CD14-positive monocyte (primary cell): ENCODE data around the gene C19orf38. TPM values are rescaled to one million over a fixed set of nuclear protein-coding genes. Genes with fewer than 3 reads are reported as not detected.

Experiments
- DNase-seq, 3 donors: peaks; one replicate each; pipeline ENCODE4 v3.0.0-alpha.2; 2011 to 2022
- H2AFZ ChIP-seq: 2 replicates; pipeline ENCODE4 v1.6.0; 2012; ENCODE audit warnings: mild to moderate bottlenecking, low read depth, low read length, inconsistent platforms; ENCODE audit not compliant: insufficient read depth, poor library complexity, severe bottlenecking
- H3K27ac ChIP-seq, 2 donors: 1 replicate in 1 of 2; 2 replicates in 1 of 2; pipeline ENCODE4 v1.5.1; 2012 to 2013; ENCODE audit warnings: low read length in 2 of 2, control low read depth in 1 of 2, inconsistent platforms in 1 of 2, low read depth in 1 of 2, mild to moderate bottlenecking in 1 of 2
- H3K27me3 ChIP-seq, 2 donors: one replicate each; pipeline versions ENCODE4 v1.6.0 to v1.6.1; 2011 to 2013; ENCODE audit warnings: low read length in 2 of 2; ENCODE audit not compliant: control insufficient read depth in 2 of 2, insufficient read depth in 2 of 2
- H3K36me3 ChIP-seq, 2 donors: replicated peaks in 1 of 2; 1 replicate in 1 of 2; 2 replicates in 1 of 2; pipeline versions ENCODE4 v1.5.1 to v1.6.1; 2012 to 2013; ENCODE audit warnings: low read length in 2 of 2, control low read depth in 1 of 2, inconsistent platforms in 1 of 2, mild to moderate bottlenecking in 1 of 2; ENCODE audit not compliant: insufficient read depth in 2 of 2, control insufficient read depth in 1 of 2
- H3K4me1 ChIP-seq, 2 donors: 1 replicate in 1 of 2; 2 replicates in 1 of 2; pipeline versions ENCODE4 v1.5.1 to v1.6.1; 2012 to 2013; ENCODE audit warnings: low read length in 2 of 2, control low read depth in 1 of 2, inconsistent platforms in 1 of 2, mild to moderate bottlenecking in 1 of 2, moderate library complexity in 1 of 2; ENCODE audit not compliant: insufficient read depth in 2 of 2, control insufficient read depth in 1 of 2
- H3K4me2 ChIP-seq: replicated peaks from 2 replicates; pipeline ENCODE3; 2012; ENCODE audit warnings: low read length, moderate library complexity, mild to moderate bottlenecking; ENCODE audit not compliant: poor library complexity, severe bottlenecking; ENCODE audit errors: extremely low read depth
- H3K4me3 ChIP-seq, 3 experiments: fragments of 200-600 bp in 1 of 3; sonication (generic) in 1 of 3; replicated peaks in 1 of 3; 1 replicate in 2 of 3; 2 replicates in 1 of 3; pipeline ENCODE4 v1.5.1; 2011 to 2013; ENCODE audit warnings: low read length in 3 of 3, mild to moderate bottlenecking in 3 of 3, control low read depth in 2 of 3, low read depth in 2 of 3, inconsistent platforms in 1 of 3, moderate library complexity in 1 of 3
- H3K79me2 ChIP-seq: 2 replicates; pipeline ENCODE4 v1.6.0; 2012; ENCODE audit warnings: mild to moderate bottlenecking, control low read depth, inconsistent platforms, low read length, moderate library complexity; ENCODE audit not compliant: insufficient read depth
- H3K9ac ChIP-seq: 2 replicates; pipeline ENCODE4 v1.6.0; 2017; ENCODE audit warnings: low read length, mild to moderate bottlenecking; ENCODE audit not compliant: insufficient read depth, poor library complexity, severe bottlenecking
- H3K9me3 ChIP-seq, 2 donors: replicated peaks in 1 of 2; 1 replicate in 1 of 2; 2 replicates in 1 of 2; pipeline versions ENCODE4 v1.5.1 to v1.6.1; 2012 to 2013; ENCODE audit warnings: low read length in 2 of 2, control low read depth in 1 of 2; ENCODE audit not compliant: control insufficient read depth in 1 of 2, insufficient read depth in 1 of 2
- H4K20me1 ChIP-seq: 2 replicates; pipeline ENCODE4 v1.6.0; 2012; ENCODE audit warnings: mild to moderate bottlenecking, low read length, control low read depth, moderate library complexity; ENCODE audit not compliant: insufficient read depth
- H3K27ac Mint-ChIP-seq, 7 donors: one replicate each; pipeline ENCODE4 v1.8.0; 2020; ENCODE audit warnings: mild to moderate bottlenecking in 7 of 7, mixed read lengths in 7 of 7, moderate library complexity in 6 of 7, inconsistent platforms in 2 of 7
- H3K27me3 Mint-ChIP-seq, 3 donors: one replicate each; pipeline ENCODE4 v1.8.0; 2021 to 2022; ENCODE audit warnings: low read depth in 3 of 3, mild to moderate bottlenecking in 3 of 3, mixed read lengths in 3 of 3, moderate library complexity in 3 of 3, inconsistent platforms in 1 of 3
- H3K36me3 Mint-ChIP-seq, 2 donors: one replicate each; pipeline ENCODE4 v1.8.0; 2020; ENCODE audit warnings: mixed read lengths in 2 of 2, inconsistent platforms in 1 of 2, mild to moderate bottlenecking in 1 of 2
- H3K4me1 Mint-ChIP-seq: one replicate; pipeline ENCODE4 v1.8.0; 2020; ENCODE audit warnings: mild to moderate bottlenecking, mixed read lengths
- H3K4me3 Mint-ChIP-seq, 2 donors: one replicate each; pipeline ENCODE4 v1.8.0; 2020; ENCODE audit warnings: mild to moderate bottlenecking in 2 of 2, mixed read lengths in 2 of 2, moderate library complexity in 1 of 2
- H3K9me3 Mint-ChIP-seq, 7 donors: one replicate each; pipeline ENCODE4 v1.8.0; 2020 to 2022; ENCODE audit warnings: mixed read lengths in 7 of 7, mild to moderate bottlenecking in 6 of 7, moderate library complexity in 6 of 7, inconsistent platforms in 2 of 7
- WGBS: methylation state at CpG from one replicate; pipeline ENCODE4 v1.1.5; 2013; ENCODE audit warnings: missing lambda C conversion rate; ENCODE audit not compliant: insufficient coverage; 5-methylcytosine and 5-hydroxymethylcytosine counted together
- intact Hi-C, 2 donors: fragments of 100-400 bp; cut with micrococcal nuclease; formaldehyde crosslinking; loops; one replicate each; pipeline versions ENCODE4 v1.15.0 to v1.15.1; 2023
- polyA plus RNA-seq, 3 donors: library from polyadenylated mRNA; depleted of rRNA in 1 of 3; unstranded in 2 of 3; stranded (reverse) in 1 of 3; fragments of 300-500 nt in 2 of 3; fragments of >200 nt in 1 of 3; fragmentation: Illumina TruSeq in 2 of 3; gene quantifications; 1 replicate in 2 of 3; 2 replicates in 1 of 3; pipeline ENCODE4 v1.2.3, GENCODE V29; 2012 to 2021
- TF ChIP-seq, protein P1 (sequence below): fragments of 200-600 bp; IDR thresholded peaks from one replicate; pipeline ENCODE4 v1.8.0; 2022; ENCODE audit warnings: antibody characterized with exemption, mild to moderate bottlenecking

The C19orf38 gene
- polyA plus RNA-seq, 3 donors, result 134 to 174 (median 149) TPM

DNA sequence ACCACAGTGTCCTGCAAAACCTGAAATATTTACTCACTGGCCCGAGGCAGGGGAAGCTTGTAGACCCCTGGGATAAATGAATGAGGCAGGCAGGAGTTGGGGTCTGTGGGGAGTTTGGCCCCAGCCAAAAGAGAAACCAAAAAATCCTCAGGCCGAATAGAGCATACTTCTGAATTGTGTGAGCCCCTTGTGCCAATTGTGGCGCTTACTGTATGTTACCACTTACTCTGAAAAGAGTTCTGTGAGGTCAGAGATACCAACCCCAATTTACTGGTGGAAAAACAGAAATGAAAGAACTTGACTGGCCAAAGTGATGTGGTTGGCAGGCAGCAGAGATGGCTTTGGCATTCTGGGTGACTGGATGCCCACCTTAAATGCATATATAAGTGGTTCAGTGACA is 30.0 kb downstream of the C19orf38 start:
- H3K36me3 Mint-ChIP-seq, result peaks cover 11 to 15% of the 10 kb centered on the region in 2 donors
- TF ChIP-seq, protein P1, sequence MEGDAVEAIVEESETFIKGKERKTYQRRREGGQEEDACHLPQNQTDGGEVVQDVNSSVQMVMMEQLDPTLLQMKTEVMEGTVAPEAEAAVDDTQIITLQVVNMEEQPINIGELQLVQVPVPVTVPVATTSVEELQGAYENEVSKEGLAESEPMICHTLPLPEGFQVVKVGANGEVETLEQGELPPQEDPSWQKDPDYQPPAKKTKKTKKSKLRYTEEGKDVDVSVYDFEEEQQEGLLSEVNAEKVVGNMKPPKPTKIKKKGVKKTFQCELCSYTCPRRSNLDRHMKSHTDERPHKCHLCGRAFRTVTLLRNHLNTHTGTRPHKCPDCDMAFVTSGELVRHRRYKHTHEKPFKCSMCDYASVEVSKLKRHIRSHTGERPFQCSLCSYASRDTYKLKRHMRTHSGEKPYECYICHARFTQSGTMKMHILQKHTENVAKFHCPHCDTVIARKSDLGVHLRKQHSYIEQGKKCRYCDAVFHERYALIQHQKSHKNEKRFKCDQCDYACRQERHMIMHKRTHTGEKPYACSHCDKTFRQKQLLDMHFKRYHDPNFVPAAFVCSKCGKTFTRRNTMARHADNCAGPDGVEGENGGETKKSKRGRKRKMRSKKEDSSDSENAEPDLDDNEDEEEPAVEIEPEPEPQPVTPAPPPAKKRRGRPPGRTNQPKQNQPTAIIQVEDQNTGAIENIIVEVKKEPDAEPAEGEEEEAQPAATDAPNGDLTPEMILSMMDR, result no peak
- Histone ChIP-seq H4K20me1 (peaks cover 56% of the 10 kb centered on the region), H3K36me3 (no peaks in the 10 kb centered on the region), H3K4me3 (no peak overlapping the region), H3K79me2 (peaks cover 64% of the 10 kb centered on the region), H3K9ac (no peak overlapping the region), H3K4me1 (peaks cover 14 to 19% of the 10 kb centered on the region in 2 donors), H3K9me3 (no peaks in the 10 kb centered on the region), H3K27ac (no peak overlapping the region), H3K27me3 (no peaks in the 10 kb centered on the region), H3K4me2 (no peak overlapping the region), H2AFZ (no peak overlapping the region)
- no peak for DNase-seq
- H3K27ac Mint-ChIP-seq, result peak overlapping the region in 1 of 7 donors; percentile 50
- H3K4me3 Mint-ChIP-seq, result no peak overlapping the region
- WGBS, result no CpG with 5 or more reads among the region's 3 CpGs
- H3K9me3 Mint-ChIP-seq, result no peaks in the 10 kb centered on the region
- peaks cover 30% of the 10 kb centered on the region for H3K4me1 Mint-ChIP-seq
- intact Hi-C loops, result loop anchor here in 1 of 2 donors (10.0 kb wide), 1 partner anchor 47 kb away; the partner anchor contains the start of genes TIMM29 and YIPF2
- H3K27me3 Mint-ChIP-seq, result peaks cover 0 to 3% (median under 1%) of the 10 kb centered on the region in 3 donors

DNA sequence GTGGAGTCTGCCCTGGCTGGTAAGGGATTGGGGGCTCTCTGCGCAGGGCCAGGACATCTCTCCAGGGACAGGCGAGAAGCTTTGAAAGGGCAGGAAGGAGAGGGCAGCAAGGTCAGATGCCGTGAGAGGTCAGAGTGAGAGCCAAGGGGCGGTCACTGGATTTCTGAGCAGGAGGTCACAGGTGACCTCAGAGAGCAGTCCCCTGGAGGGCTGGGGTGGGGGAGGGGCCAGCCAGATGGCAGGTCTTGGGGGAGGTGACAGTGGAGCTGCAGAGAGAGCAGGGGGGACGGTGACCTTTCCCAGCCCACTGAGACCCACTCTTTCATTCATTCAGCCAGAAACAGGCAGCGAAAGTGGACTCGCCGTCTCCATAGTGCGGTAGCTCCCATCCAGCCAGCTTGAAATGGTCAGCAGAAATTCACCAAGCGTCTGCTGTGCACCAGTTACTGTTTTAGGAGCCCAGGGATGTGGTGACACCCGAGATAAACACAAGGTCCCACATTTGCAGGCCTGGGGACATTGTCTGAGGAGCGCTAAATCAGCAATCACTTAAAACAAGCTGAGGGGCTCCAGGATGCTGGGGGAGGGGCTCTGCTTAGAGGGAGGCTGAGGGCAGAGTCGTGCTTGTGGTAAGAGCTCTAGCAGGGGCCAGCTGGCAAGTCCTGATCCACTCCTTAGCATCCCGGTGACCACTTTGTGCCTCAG is 33.3 kb downstream of the C19orf38 start:
- H3K36me3 Mint-ChIP-seq, result peaks cover 7 to 13% of the 10 kb centered on the region in 2 donors
- no peaks in the 10 kb centered on the region for H3K9me3 Mint-ChIP-seq
- Histone ChIP-seq H3K27ac (no peak overlapping the region), H3K4me3 (no peak overlapping the region), H3K79me2 (peaks cover 59% of the 10 kb centered on the region), H3K4me2 (no peak overlapping the region), H2AFZ (no peak overlapping the region), H3K36me3 (no peaks in the 10 kb centered on the region), H4K20me1 (peaks cover 65% of the 10 kb centered on the region), H3K4me1 (peaks cover 8 to 10% of the 10 kb centered on the region in 2 donors), H3K9ac (no peak overlapping the region), H3K9me3 (no peaks in the 10 kb centered on the region), H3K27me3 (no peaks in the 10 kb centered on the region)
- H3K27me3 Mint-ChIP-seq, result peaks cover 0 to 3% (median 0%) of the 10 kb centered on the region in 3 donors
- peak overlapping the region in 2 of 7 donors; percentile 50 to 68 for H3K27ac Mint-ChIP-seq
- TF ChIP-seq, protein P1, result no peak
- no peak overlapping the region for H3K4me3 Mint-ChIP-seq
- no peak for DNase-seq
- 92% methylated on average over 13 of the region's 14 CpGs for WGBS
- peaks cover 21% of the 10 kb centered on the region for H3K4me1 Mint-ChIP-seq
- intact Hi-C loops, result no loop called here
